Omental fat pad (tissue), 4 donors: ENCODE data around the gene CALY. TPM values are rescaled to one million over a fixed set of nuclear protein-coding genes. Genes with fewer than 3 reads are reported as not detected.

ENCODE experiments used
- ATAC-seq: fragments of 150-250 bp; one replicate; pipeline ENCODE4 v1.9.1; 2016; ENCODE audit warnings: mild to moderate bottlenecking, moderate library complexity; ENCODE audit not compliant: low FRiP score
- DNase-seq: peaks from one replicate; pipeline ENCODE4 v3.0.0-alpha.2; 2019; ENCODE audit warnings: low spot score
- CTCF ChIP-seq, 3 donors: fragments of 450-650 bp; IDR thresholded peaks; one replicate each; pipeline ENCODE4 v1.5.1; 2016 to 2017; ENCODE audit warnings: antibody characterized with exemption in 3 of 3, mild to moderate bottlenecking in 3 of 3, moderate library complexity in 2 of 3
- total RNA-seq, 4 donors: library from RNA; depleted of rRNA; stranded (reverse); fragments of >200 nt; gene quantifications; one replicate each; pipeline ENCODE4 v1.1.0, GENCODE V29; 2016

Gene CALY
- total RNA-seq, 4 donors from 2014 or later, result not detected

- ATAC-seq (no peak), DNase-seq (no peak)
- no peak for TF ChIP-seq CTCF (IDR thresholded peaks at IDR 0.05)
Observed at GRCh38 chr10:133359554-133359971, 22.9 kb upstream of the CALY start.

GRCh38 chr10:133358925-133359310, 22.2 kb upstream of the CALY start:
- ATAC-seq (no peak), DNase-seq (no peak)
- TF ChIP-seq CTCF (IDR thresholded peaks at IDR 0.05), result no peak

DNA sequence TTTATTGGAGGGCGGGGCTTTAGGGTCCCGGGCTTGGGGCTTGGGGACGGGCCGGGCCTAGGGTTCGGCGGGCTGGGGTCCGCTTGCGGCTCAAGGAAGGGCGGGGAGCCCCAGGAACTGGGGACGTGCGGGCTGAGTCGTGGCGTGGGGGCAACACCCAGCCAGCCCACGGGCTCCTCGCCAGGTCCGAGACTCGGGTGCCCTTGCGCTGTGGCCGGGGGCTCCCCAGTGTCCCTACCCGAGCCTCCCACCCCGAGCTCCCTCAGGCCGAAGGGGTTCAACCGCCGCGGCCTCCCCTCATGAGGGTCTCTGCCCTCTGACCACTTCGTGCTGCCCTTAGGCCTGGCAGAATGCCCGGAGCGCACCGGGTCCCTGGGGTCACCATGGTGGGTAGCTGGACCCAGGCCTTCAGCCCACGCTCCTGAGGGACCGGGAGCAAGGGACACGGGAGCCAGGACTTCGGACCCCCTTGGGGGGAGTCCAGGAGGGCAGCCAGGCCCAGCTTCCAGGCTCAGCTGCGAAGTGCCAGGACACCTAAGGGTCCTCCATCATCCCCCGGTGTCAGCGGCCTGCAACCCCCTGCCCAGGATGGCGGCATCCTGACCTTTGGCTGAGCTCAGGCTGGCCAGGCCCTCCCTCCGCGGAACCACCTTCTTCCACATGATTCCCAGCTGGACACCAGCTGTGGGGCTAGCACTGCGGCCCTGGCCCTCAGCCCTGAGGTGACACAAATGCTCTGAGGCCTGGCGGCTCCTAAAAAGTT, 21.6 kb upstream of the CALY start:
- ATAC-seq (peak; percentile 3), DNase-seq (no peak)
- no peak for TF ChIP-seq CTCF (IDR thresholded peaks at IDR 0.05)

GRCh38 chr10:133357285-133358161, 20.8 kb upstream of the CALY start, which contains the start of gene FUOM:
Gene FUOM, minus strand, starts transcription at chr10:133358019. Its CDS starts 12 bp downstream, at chr10:133358007.
- TF ChIP-seq CTCF (IDR thresholded peaks at IDR 0.05), result no peak
- peak; percentile 43 for ATAC-seq

GRCh38 chr10:133356549-133357284, 20.0 kb upstream of the CALY start:
- no peak for DNase-seq
- no peak for ATAC-seq
- no peak for TF ChIP-seq CTCF (IDR thresholded peaks at IDR 0.05)

More at GRCh38 chr10:133357285-133358161, 20.8 kb upstream of the CALY start, which contains the start of gene FUOM:
- DNase-seq, result no peak

DNA sequence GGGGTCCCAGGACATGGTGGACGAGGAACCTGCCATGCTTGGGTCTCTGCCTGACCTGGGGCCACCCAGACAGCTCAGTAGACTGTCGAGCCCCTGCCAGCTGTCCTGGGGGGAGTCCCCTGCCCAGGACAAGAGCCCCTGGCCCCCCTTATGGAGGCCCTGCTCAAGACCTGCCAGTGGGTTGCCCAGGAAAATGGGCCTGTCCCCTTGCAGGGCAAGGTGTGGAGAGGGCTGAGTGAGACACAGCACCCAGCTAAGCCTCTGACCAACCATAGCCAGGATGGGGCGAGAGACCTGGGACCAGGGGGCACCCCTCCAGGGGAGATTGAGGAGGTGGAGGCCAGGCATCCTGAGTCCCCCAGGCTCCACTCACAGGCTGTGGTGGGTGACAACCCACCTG, 19.3 kb upstream of the CALY start:
- no peak for TF ChIP-seq CTCF (IDR thresholded peaks at IDR 0.05)
- DNase-seq (no peak), ATAC-seq (no peak)
